A549 treated with AZD2906 at 1 μM for 4 hours (cell line): ENCODE data around the gene FBXW7. TPM values are rescaled to one million over a fixed set of nuclear protein-coding genes. Genes with fewer than 3 reads are reported as not detected.

Source experiments
- total RNA-seq: library from RNA; stranded (reverse); fragments of 200-300 nt; extraction: Qiagen RNA extraction; gene quantifications from 5 replicates; pipeline ENCODE4 v1.2.3, GENCODE V29; 2022

The FBXW7 gene
- total RNA-seq: 4.9 to 8.6 TPM (median 5.4 TPM) in 5 replicates

GRCh38 chr4:152535903-152536544 lies at the start of gene FBXW7:
Gene FBXW7, minus strand, starts transcription at chr4:152536092. Its CDS starts 124,289 bp downstream, at chr4:152411803.

Other genes with a start within 250 kb of the FBXW7 start
- 0.01 to 0.05 TPM (median 0.02 TPM) in 5 replicates for gene TMEM154, start 143.9 kb upstream of the FBXW7 start, total RNA-seq
- 0.07 to 0.31 TPM (median 0.15 TPM) in 5 replicates for gene TIGD4, start 243.6 kb upstream of the FBXW7 start, total RNA-seq
- gene ARFIP1, start 243.9 kb upstream of the FBXW7 start, total RNA-seq: 12.6 to 17.8 TPM (median 14.6 TPM) in 5 replicates